D341Med (cell line): Measurements from ENCODE around the gene ZMYND10.
"Not testable (repeated sequence)": the region's sequence is repeated elsewhere in the genome, so short reads cannot be mapped to it uniquely, and the experiment has no call there.

ENCODE experiments used
- DNase-seq: peaks from one replicate; pipeline ENCODE4 v3.0.0; 2012; ENCODE audit warnings: low spot score

Gene ZMYND10

DNA sequence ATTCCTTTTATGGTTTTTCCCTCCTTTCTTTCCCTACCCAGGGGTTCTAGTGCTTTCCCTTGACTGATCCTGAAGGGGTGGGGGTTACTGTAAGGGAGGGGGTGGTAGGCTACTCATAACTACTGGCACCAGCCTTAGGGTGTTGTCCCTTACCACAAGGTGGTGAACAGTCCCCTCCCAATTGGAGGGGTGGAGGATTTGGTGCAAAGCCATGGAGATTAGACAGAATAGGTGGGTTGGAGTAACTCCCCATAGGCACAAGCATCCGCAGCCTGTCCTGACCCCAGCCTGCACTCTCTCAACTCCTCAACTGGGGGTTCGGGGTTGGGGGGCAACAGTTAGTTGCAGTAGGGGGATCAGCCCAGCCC lies 20.4 kb downstream of the ZMYND10 start:
- no peak for DNase-seq

DNA sequence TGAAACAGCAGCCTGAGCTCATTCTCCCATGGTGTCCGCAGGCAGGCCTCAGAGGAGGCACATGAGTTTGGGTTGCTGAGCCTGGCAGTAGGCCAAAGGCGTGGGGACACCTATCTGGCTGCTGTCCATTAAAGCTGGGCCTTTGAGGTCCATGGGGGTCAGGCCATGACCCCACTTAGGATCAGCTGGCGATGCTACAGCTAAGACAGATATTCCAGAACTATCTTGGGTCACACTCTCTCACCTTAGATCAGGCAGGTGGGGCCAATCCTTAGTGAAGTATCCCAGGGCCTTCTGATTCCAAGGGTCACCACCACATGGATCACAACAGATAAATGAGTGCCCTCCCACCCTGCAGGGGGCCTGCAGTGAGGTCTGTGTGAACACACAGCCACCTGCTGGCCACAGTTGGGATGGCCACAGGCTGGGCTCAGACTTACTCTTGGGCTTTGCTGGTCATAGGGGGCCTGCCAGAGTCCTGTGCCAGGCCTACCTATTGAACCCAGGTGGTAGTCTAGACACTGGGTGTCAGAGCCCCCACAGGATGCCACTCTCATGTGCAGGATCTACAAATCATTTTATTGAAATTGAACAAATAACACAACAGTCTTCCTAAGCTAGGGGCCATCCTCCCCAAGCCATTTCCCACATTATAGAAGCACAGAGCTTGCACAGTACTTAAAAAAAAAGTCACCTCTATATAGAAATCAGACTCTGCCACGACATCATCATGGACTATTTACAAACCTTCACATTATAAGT lies 21.0 kb downstream of the ZMYND10 start:
- DNase-seq, result peak; percentile 80

DNA sequence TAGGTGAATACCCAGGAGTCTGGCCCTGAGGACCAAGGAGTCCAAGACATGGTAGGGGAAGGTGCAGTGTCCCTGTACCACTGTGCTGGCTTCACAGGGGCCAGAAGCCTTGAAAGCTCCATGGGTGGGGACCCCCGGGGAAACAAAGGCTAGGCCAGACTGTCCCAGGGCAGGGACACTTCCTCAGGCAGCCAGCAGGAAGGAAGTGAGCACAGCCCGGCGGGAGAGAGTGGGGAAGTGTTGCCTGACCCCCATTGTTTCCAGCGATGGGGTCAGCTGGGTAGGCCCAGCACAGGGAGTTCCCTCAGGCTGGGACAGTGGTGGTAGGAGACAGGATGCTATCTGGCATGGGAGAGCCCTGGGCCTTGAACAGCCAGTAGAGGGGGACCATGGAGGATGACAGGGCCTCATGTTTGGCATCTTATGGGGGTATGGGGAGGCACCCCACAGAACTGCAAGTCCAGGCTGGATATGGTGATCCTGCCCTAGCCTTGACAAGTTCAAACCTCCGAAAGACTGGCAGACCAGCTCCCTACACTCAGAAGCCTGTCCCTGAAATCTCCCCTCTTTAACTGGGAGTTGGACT lies 21.8 kb downstream of the ZMYND10 start:
- DNase-seq, result no peak

DNA sequence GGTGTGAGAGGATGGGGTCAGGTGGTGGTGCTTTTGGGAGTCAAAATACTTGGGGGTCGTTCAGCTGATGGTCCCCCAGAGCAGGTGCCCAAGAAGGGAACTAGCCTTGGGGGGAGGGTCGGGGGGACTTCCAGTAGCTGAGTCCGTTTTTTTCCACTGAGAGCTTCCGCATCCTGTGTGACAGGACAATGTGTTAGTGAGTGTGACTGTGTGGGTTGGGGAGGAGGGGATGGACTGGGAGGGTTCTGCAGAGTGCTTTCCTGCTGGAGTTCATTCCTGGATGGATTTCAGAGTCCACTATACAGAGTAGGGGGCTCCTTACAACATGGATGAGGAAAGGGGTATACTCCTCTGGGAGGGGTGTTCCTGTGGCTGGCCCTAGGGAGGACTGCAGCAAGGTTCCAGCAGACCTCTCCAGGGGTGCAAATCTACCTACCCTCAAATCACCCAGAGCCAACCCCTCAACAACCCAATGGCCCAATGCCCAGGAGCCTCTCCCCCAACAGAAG lies 22.4 kb downstream of the ZMYND10 start:
- DNase-seq, result no peak

DNA sequence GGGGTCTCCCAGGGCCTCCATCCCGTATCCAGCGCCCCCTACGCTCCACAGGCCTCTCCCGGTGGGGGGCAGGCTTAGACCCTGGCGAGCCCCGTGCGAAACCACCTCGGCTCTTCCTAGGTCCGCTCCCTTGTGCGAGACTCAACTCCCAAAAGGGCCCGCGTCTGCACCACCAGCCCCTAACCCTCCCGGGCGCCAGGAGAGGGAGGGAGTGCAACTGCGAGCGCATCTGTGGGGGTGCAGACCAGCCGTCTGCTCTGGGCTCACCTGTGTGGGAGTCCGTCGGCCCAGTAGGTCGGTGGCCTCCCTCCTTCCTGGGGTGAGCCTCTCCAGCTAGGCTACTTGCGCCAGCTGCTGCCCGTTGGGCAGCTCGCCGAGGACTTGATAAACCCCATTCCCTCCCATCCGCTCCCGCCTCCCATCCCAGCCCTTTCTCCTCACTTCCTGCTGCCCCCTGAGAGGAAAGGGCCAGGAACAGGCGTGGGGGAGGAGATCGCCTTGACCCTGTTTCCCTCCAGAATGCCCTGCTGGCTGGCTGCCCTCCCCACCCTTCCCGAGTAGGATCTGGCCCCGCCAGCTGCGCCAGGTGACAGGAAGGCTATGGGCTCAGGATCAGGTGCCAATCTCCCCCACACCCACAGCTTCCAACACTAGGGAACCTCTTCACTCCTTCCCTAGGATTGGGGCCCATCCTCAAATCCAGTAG lies 23.0 kb downstream of the ZMYND10 start, which contains the start of gene HYAL2:
HYAL2 (minus strand) TSS at position 360 of the 706 bp plus-strand sequence. CDS start 2,256 bp downstream, outside the sequence.
- no peak for DNase-seq

DNA sequence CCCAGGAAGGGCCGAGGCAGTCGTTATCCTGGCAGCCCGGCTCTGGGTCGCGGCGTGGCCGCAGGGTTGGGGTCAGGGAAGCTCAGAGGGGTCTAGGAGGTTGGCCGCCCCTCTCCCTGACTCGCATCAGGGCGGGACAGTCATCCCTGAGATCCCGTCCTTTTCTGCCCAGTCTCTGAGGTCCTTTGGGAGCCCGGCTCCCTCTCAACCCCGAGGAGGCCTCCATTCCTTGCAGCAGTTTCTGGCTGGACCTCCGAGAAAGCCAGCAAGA lies 23.5 kb downstream of the ZMYND10 start:
- DNase-seq, result no peak

DNA sequence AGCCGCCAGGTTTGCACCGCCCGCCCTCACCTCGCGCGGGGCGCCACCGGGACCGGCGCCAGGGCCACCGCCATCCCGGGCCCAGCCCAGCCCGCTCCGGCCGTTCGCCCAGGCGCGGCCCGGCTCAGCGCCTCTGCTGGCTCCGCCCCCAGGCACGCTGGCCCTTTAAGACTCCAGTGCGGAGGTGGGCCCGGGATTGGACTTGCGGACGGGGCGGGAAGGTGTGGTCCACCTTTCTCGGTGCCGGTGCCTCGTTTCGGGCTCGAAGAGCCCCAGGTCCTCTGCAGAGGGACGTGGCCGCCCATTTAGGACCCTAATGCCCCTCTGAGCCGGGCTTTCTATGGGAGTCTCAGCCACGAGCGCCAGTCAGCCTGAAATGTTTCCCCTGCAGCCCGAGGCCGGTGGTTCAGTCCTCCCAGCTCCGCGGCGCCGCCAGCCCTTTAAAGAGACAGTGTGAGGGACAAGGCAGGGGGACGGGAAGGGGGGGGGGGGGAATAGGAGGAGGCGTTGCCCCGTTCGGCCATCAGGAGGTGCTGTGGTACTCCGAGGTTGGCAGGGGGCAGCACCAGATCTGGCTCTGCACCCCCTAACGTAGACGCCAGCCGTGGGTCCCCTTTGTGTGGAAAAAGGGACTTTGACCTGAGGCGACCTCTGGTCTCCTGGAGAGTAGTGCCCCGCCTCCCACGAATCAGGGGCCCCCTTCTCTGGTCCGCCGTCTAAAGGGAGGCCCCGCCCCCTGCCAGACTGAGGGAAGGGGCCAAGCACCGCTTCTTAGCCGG lies 24.0 kb downstream of the ZMYND10 start:
- DNase-seq, result peak; percentile 94

DNA sequence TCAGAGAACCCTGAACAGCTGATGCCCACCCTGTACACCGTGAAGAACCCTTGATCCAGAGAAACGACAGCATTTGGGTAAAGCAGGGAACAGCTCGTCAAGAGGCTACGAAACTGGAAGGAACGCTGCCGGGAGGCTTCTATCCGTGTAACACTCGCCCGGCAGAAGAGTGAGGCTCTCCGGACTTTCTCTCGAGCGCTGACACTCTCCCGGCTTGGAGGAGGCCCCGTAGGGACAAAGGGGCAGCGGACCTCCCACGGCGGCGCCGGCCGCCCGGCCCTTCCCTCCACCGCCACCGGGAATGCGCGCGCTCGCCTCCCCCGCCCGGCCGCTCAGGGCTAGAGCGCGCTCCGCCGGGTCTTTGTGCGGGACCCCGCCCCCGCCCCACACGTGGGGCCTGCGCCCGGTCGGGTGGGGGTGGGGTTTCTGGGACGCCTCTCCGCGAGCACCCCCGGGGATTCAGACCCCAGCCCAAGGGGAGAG lies 24.6 kb downstream of the ZMYND10 start:
- peak; percentile 93 for DNase-seq

DNA sequence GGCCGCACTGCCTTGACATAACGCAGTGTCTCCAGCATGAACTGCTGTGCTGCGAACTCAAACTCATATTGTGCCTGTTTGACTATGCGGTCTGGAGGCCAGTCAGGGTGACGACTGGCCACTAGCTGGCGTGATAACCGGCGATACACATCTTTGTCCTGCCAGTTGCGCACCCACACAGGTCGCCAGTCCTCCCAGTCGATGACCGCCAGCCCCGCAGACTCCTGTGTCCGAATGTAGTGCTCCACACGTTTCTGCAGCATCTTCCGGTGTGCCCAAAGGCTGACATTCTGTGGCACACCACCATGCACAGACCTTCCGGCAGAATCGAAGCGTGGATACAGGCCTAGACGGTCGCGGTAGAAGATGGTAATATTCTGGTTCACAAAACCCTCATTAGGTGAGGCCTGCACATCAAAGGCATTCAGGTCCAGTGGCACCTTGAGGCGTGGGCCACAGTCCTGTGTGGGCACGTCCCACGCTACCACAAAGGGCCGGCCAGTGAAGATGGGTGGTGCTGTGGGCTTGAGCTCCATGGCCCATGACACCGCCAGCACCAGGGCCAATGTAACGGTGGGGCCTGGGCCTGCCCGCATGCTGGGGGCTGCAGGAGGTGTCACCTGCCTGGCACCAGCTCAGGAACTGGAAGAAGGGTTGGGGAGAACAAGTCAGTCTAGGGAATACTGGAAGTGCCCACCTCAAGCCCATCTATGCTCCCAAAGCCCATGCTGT lies 25.5 kb downstream of the ZMYND10 start:
- no peak for DNase-seq

DNA sequence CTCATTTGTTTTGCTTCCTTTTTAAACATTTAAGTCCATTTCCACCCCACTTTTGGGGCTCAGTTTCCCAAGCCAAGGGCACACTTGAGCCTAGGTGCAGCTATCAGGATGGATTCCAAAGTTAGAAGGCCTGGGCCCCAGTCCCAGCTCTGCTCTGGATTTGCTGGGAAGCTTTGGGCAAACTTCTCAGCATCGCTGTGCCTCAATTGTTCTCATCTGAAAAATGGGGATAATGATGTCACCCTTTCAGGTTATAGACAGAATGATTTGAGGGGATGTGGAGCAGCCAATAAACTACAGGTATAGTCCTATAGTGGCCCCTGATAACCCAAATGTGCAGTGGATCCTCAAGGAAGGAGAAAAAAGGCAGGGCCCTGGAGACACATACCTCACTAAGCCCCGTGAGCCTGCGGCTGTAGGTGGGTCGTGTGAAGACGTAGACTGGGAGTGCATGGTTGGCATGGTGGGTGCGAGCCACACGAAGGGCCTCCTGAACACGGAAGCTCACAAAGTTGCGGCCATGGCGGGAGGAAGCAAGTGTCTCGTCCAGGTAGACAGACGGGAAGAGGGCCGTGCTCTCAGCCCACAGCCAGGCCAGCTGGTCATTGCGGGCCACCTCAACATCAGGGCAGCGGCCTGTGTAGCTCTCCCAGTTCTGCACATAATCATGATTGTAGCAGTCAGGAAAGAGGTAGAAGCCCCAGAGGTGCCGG lies 26.2 kb downstream of the ZMYND10 start:
- no peak for DNase-seq

DNA sequence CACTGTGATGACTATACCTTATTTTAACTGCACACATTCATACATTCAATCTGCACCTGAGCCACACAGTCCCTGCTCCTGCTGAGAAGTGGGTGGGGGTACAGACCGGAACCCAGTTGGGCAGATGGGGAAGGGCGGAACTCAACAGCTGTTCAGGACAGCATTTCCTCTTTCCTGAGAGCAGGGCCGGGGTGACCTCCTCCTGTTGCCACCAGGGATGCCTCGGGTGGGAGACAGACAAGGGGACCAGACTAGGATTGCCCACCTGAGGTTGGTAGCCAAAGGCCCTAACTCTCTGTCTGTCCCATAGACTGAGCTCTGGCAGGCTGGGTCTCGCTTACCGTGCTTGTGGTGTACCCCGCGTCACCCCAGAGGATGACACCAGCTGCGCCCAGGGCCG lies 26.9 kb downstream of the ZMYND10 start:
- no peak for DNase-seq

DNA sequence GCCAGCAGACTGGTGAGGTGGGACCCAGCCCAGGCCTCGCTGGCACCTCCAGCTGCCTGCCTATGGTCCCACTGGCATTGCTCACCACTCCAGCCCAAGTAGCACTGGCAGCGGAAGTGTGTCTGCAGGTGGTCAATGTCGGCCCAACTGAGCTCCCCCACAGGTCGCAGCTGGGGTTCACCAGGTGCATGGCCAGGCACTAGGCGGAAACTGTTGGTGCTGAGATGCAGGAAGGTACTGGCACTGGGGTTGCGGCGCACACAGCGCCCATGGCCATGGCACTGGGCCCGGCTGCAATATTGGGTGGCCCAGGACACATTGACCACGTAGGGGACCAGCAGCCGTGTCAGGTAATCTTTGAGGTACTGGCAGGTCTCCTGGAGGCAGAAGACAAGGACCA lies 27.4 kb downstream of the ZMYND10 start:
- DNase-seq, result no peak

DNA sequence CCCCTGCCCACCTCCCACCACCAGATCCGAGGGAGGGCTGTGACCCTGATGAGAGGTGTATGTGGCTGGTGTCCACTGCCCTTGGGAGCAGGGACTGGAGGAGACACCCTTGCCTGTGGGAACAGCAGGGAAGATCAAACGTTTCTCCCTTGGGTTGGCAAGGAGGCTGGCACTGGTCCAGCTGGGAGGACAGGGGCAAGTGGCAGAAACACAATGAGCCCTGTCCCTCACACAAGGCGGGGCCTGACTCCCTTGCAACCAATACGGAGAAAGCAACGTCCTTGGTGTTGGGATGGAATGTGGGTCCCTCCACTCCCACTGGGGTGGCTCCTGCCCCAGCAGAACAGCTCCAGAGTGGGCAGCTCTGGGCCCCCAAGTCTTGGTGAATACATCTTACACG lies 28.2 kb downstream of the ZMYND10 start:
- no peak for DNase-seq

DNA sequence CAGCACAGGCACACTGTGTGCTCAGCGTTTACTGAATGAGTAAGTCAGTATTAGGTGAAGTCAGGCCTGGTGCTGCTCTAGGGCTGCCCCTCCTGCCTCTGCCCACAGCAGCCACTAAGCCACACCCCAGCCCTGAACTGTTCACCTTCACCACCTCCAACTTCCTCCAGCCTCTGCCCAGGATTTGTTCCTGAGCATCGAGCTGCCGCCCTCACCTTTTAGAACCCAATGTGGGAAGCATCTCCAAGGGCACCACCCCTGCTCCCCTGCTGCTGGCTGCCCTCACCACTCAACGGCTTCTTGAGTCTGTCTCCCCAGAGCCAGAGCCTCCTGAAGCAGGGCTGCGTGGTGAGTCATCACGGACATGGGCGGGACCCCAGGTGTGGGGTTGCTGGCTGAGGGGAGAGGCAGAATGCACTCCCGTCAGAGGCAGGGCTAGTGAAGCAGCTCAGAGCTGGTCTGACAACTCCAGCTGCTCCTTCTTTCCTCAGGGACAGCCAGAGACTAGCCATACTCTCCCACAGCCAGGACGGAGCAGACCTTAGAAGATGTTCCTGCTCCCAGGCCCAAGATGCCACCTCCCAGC lies 28.8 kb downstream of the ZMYND10 start:
- DNase-seq, result no peak

DNA sequence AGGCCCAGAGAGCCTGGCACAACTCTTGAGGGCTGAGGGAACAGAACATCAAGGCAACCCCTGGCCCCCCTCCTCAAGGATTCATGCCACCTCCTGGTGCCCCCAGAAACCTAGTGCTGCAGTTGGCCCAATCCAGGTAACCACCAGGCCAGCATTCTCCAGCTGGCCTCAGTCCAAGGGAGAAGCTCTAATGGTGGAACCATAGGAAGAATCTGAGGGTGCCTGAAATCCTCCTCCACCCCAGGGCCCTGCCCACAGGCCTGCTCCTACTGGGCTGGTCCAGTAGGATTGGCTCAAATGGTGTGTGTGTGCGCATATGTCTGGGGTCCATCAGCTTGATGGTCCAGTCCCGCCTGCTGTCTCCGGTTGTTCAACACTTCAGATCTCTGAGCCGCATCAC lies 30.7 kb downstream of the ZMYND10 start:
- no peak for DNase-seq

DNA sequence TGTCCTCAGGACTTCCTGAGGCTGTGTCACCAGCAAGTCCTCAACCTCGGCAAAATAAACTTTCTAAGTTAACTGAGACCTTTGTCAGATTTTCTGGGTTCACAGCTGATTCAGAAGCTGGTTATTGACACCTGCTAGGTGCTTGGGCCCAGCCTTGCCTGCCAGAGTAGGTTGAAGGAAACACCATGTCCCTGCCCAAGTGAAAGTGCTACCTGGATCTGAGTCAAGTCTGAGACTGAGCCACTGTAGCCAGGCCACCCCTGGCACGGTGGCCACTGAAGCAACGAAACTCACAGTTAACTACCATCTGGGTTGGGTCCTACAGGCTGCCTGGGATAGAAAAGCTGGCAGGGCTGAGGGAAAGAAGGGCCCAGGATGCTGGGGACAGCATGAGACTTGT lies 31.2 kb downstream of the ZMYND10 start:
- DNase-seq, result no peak

DNA sequence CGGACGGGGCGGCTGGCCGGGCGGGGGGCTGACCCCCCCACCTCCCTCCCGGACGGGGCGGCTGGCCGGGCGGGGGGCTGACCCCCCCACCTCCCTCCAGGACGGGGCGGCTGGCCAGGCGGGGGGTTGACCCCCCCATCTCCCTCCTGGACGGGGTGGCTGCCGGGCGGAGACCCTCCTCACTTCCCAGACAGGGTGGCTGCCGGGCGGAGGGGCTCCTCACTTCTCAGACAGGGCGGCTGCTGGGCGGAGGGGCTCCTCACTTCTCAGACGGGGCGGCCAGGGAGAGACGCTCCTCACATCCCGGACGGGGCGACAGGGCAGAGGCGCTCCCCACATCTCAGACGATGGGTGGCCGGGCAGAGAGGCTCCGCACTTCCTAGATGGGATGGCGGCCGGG lies 33.5 kb downstream of the ZMYND10 start:
- DNase-seq, result not testable (repeated sequence)

DNA sequence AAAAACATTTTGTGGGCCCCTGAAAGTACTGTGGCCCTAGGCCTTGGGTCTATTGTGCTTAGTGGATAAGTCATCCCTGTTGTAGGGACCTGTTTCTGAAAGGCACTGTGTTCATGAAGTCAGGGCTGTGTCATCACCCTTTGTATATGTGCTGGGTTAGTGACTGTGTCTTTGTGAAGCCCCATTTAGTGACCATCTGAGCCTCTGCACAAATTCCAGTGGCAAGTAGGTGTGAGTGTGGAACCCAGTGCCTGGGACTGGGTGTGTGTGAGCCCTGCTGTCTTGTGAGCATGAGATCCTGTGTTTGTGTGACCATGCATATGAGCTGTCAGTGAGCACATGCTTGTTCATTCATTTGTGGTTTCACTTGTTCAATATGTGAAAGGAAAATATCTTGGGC lies 40.9 kb downstream of the ZMYND10 start:
- no peak for DNase-seq

DNA sequence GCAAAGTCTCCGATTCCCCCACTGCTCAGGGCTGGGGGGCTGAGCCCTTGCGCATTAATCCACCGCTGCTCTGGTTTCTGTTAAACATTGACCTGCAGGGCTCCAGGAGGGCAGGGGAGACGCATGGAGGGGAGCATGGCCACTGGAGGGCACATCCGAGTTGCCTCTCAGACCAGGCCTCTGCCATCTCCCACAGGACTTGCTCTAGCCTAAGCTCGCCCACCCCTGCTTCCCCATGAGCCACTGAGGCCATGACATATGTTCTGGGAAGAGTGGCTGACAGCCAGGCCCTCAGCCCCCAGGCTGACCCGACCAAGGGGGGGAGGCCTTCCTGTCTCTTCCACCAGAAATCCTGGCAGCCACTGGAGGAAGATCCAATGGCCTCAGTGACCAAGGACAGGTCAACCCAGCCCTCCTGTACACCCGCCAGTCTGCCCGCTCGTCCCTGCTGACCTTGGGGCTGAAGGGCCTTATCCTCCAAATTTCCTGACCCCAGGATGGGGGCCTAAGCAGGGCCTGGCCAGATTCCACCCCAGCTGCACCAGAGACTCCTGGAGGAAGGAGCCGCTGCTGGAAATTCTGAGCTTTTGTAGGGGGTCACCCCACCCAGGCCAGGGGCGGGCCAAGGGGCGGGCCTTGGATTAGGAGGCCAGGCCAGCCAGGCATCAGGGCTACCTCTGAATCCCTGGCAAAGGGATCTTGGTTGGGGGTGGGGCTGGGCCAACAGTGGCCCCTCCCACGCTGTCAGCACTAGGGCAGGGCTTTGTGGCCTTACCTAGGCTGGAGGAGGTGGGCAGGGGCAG lies 42.3 kb downstream of the ZMYND10 start, which contains the start of gene HYAL1:
HYAL1 (minus strand) TSS at position 562 of the 803 bp plus-strand sequence. CDS start 618 bp downstream, outside the sequence.
- no peak for DNase-seq
